Measurements from ENCODE around the gene LTBP3. TPM values are rescaled to one million over a fixed set of nuclear protein-coding genes. Genes with fewer than 3 reads are reported as not detected.

The LTBP3 gene
- total and polyA plus RNA-seq, 9 of the 15 experiments (the other 6 are each of a cell fraction or from before 2014, with no cell fraction given): 0.06 to 20.5 (median 4.8) TPM

DNA sequence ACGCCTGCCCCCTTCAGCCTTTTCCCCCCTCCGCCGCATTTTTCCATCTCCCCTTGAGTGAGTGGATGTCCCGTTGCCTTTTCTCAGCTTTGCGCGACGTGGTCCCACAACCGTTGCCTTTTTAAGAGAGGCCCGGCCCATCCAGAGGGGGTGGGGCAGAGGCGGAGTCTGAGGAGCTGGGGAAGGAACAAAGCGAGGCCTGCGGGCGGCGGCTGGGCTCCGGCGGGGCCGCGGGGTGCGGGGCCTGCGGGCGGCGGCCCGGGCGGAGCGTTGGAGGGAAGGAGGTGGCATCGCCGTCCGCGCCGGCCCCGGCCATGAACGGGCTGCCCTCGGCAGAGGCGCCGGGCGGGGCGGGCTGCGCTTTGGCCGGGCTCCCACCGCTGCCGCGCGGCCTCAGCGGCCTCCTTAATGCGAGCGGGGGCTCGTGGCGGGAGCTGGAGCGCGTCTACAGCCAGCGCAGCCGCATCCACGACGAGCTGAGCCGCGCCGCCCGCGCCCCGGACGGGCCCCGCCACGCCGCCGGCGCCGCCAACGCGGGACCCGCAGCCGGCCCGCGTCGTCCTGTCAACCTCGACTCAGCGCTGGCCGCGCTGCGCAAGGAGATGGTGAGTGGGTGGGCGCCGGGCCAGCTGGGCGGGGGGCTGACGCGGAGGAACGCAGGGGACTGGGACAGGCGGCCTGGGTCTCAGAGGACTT lies 14.3 kb upstream of the LTBP3 start, which contains the start of gene FAM89B (continued):
- TF ChIP-seq, protein P1, sequence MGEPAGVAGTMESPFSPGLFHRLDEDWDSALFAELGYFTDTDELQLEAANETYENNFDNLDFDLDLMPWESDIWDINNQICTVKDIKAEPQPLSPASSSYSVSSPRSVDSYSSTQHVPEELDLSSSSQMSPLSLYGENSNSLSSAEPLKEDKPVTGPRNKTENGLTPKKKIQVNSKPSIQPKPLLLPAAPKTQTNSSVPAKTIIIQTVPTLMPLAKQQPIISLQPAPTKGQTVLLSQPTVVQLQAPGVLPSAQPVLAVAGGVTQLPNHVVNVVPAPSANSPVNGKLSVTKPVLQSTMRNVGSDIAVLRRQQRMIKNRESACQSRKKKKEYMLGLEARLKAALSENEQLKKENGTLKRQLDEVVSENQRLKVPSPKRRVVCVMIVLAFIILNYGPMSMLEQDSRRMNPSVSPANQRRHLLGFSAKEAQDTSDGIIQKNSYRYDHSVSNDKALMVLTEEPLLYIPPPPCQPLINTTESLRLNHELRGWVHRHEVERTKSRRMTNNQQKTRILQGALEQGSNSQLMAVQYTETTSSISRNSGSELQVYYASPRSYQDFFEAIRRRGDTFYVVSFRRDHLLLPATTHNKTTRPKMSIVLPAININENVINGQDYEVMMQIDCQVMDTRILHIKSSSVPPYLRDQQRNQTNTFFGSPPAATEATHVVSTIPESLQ (CRISPR knock-in tag; IDR thresholded peaks at IDR 0.05): no peak
- TF ChIP-seq SAP30 (IDR thresholded peaks at IDR 0.05; ENCODE audit: borderline replicate concordance, insufficient read depth, low read depth, low read length, poor library complexity, severe bottlenecking) (peak; percentile 82), JUND (IDR thresholded peaks at IDR 0.05; ENCODE audit: borderline replicate concordance, low read depth, low read length) (peak; percentile 61), JUND (tag; IDR thresholded peaks at IDR 0.05; ENCODE audit: borderline replicate concordance, low read depth, low read length) (no peak), NR1H2 (CRISPR knock-in tag; IDR thresholded peaks at IDR 0.05) (no peak), THAP7 (CRISPR knock-in tag; IDR thresholded peaks at IDR 0.05) (0 out of 2 replicates have a peak, but pooled peaks have one; percentile 62), ATF1 (CRISPR knock-in tag; IDR thresholded peaks at IDR 0.05) (no peak), ATF1 (tag; IDR thresholded peaks at IDR 0.05) (no peak), BRCA1 (IDR thresholded peaks at IDR 0.05) (no peak), BRCA1 (CRISPR knock-in tag; IDR thresholded peaks at IDR 0.05) (no peak), SUPT5H (IDR thresholded peaks at IDR 0.05) (no peak), RBBP5 (IDR thresholded peaks at IDR 0.05; ENCODE audit: borderline replicate concordance, insufficient read depth, low read length, poor library complexity, severe bottlenecking) (peak; percentile 72), PATZ1 (CRISPR knock-in tag; IDR thresholded peaks at IDR 0.05; ENCODE audit: borderline replicate concordance) (no peak), L3MBTL2 (IDR thresholded peaks at IDR 0.05) (peak; percentile 16; the same call in 1 of the 2 replicates), ZNF354B (CRISPR knock-in tag; IDR thresholded peaks at IDR 0.05) (no peak), SIN3B (IDR thresholded peaks at IDR 0.05; ENCODE audit: low read depth) (peak; percentile 60; the same call in 1 of the 2 replicates), TOE1 (IDR thresholded peaks at IDR 0.05; ENCODE audit: borderline replicate concordance) (peak; percentile 86), TOE1 (CRISPR knock-in tag; IDR thresholded peaks at IDR 0.05; ENCODE audit: borderline replicate concordance, low read depth) (no peak), NBN (IDR thresholded peaks at IDR 0.05; ENCODE audit: low read depth) (no peak), HNRNPH1 (optimal IDR thresholded peaks at IDR 0.05; ENCODE audit: low read depth, low read length) (no peak), NRF1 (conservative IDR thresholded peaks at IDR 0.05 in 1 of 2, IDR thresholded peaks at IDR 0.05 in 1 of 2) (peak; percentile 44 to 71; a peak in 2 of 4 replicates), KAT8 (IDR thresholded peaks at IDR 0.05; ENCODE audit: low read depth) (no peak)
- TF ChIP-seq, protein P2, sequence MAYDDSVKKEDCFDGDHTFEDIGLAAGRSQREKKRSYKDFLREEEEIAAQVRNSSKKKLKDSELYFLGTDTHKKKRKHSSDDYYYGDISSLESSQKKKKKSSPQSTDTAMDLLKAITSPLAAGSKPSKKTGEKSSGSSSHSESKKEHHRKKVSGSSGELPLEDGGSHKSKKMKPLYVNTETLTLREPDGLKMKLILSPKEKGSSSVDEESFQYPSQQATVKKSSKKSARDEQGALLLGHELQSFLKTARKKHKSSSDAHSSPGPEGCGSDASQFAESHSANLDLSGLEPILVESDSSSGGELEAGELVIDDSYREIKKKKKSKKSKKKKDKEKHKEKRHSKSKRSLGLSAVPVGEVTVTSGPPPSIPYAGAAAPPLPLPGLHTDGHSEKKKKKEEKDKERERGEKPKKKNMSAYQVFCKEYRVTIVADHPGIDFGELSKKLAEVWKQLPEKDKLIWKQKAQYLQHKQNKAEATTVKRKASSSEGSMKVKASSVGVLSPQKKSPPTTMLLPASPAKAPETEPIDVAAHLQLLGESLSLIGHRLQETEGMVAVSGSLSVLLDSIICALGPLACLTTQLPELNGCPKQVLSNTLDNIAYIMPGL (CRISPR knock-in tag; IDR thresholded peaks at IDR 0.05): no peak; the same call in 1 of the 2 replicates
